ENCODE results near the gene PLD1.

PLD1 gene

GRCh38 chr3:171813897-171814460 lies 3.7 kb upstream of the PLD1 start:
- Mint-ChIP-seq H3K36me3 (ENCODE audit: low read depth) (no peaks in the 10 kb centered on the region), H3K27me3 (peaks cover 52% of the 10 kb centered on the region), H3K27ac (peak overlapping the region; percentile 59), H3K4me1 (ENCODE audit: low read depth) (peaks cover 28% of the 10 kb centered on the region), H3K9me3 (no peaks in the 10 kb centered on the region), H3K4me3 (peak overlapping the region; percentile 9)

DNA sequence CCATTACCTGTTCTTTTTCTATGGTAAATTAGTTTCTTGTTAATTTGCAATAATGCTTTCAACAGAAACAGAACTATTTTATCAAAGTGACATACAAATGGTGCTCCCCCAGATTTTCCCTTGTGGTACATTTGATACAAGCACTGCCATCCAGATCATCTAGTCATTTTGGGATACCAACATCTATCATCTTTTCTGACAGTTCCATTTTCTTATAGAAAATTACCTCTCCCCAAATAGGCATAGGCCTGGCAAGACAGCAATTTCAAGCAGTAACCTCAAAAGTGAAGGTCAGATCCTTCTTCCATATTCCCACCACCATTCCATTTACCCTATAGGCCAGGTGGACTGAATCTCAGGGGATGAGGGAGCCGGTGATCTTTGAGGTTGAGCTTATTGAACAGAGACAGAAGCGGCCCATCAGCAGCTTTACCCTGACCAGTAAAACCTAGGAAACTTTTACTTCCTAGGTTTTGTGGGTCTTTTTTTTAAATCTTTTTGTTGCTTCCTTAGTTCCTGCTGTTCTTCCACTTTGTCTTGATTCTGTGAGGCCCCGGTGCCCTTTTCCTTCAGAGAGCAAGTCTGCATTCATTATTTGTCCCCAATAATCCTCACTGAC lies 3.1 kb upstream of the PLD1 start:
- H3K4me1 Mint-ChIP-seq (ENCODE audit: low read depth) = peaks cover 28% of the 10 kb centered on the region
- no peaks in the 10 kb centered on the region for H3K36me3 Mint-ChIP-seq (ENCODE audit: low read depth)
- H3K27ac Mint-ChIP-seq = peak overlapping the region; percentile 59
- no peaks in the 10 kb centered on the region for H3K9me3 Mint-ChIP-seq
- no peak overlapping the region for H3K4me3 Mint-ChIP-seq
- H3K27me3 Mint-ChIP-seq = peaks cover 52% of the 10 kb centered on the region

- Mint-ChIP-seq H3K9me3 (no peaks in the 10 kb centered on the region), H3K36me3 (ENCODE audit: low read depth) (no peaks in the 10 kb centered on the region), H3K4me1 (ENCODE audit: low read depth) (peaks cover 29% of the 10 kb centered on the region), H3K27ac (no peak overlapping the region), H3K27me3 (peaks cover 54% of the 10 kb centered on the region), H3K4me3 (no peak overlapping the region)
Measured at GRCh38 chr3:171812811-171813210, 2.5 kb upstream of the PLD1 start.

DNA sequence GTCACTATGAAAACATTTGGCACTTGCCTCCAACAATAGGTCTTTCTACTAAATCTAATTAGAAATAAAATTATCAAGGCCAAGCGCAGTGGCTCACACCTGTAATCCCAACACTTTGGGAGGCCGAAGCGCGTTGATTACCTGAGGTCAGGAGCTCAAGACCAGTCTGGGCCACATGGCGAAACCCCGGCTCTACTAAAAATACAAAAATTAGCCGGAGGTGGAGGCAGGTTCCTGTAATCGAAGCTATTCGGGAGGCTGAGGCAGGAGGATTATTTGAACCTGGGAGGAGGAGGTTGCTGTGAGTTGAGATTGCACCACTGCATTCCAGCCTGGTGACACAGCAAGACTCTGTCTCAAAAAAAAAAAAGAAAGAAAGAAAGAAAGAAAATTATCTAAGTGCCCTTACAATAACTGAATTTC lies 1.6 kb upstream of the PLD1 start:
- Mint-ChIP-seq H3K4me1 (ENCODE audit: low read depth) (peaks cover 31% of the 10 kb centered on the region), H3K36me3 (ENCODE audit: low read depth) (no peaks in the 10 kb centered on the region), H3K27ac (no peak overlapping the region), H3K9me3 (no peaks in the 10 kb centered on the region), H3K4me3 (no peak overlapping the region), H3K27me3 (peaks cover 61% of the 10 kb centered on the region)

- H3K27me3 Mint-ChIP-seq = peaks cover 56% of the 10 kb centered on the region
- H3K4me3 Mint-ChIP-seq = no peak overlapping the region
- no peaks in the 10 kb centered on the region for H3K36me3 Mint-ChIP-seq (ENCODE audit: low read depth)
- H3K9me3 Mint-ChIP-seq = no peaks in the 10 kb centered on the region
- peaks cover 31% of the 10 kb centered on the region for H3K4me1 Mint-ChIP-seq (ENCODE audit: low read depth)
- no peak overlapping the region for H3K27ac Mint-ChIP-seq
Measured at GRCh38 chr3:171811295-171811912, 1.1 kb upstream of the PLD1 start.

GRCh38 chr3:171810629-171811294 lies 479 bp upstream of the PLD1 start:
- Mint-ChIP-seq H3K9me3 (no peaks in the 10 kb centered on the region), H3K27me3 (peaks cover 50% of the 10 kb centered on the region), H3K27ac (no peak overlapping the region), H3K4me1 (ENCODE audit: low read depth) (peaks cover 31% of the 10 kb centered on the region), H3K36me3 (ENCODE audit: low read depth) (no peaks in the 10 kb centered on the region), H3K4me3 (peak overlapping the region; percentile 74)

DNA sequence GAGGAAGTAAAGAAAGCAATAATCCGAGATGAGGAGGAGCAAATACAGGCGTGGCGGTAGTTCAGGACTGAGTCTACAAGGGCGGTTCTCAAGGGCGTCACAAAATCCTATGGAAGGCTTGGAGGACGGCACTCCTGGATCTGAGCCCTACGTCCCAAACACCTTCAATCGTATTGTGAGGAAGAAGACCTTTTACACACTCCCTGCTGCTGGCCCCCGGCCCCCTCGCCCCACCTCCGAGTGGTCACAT lies 747 bp downstream of the PLD1 start:
- H3K27ac Mint-ChIP-seq = peak overlapping the region; percentile 36
- peak overlapping the region; percentile 81 for H3K4me3 Mint-ChIP-seq
- no peaks in the 10 kb centered on the region for H3K36me3 Mint-ChIP-seq (ENCODE audit: low read depth)
- peaks cover 51% of the 10 kb centered on the region for H3K27me3 Mint-ChIP-seq
- no peaks in the 10 kb centered on the region for H3K9me3 Mint-ChIP-seq
- H3K4me1 Mint-ChIP-seq (ENCODE audit: low read depth) = peaks cover 29% of the 10 kb centered on the region

- no peak overlapping the region for H3K27ac Mint-ChIP-seq
- H3K4me1 Mint-ChIP-seq (ENCODE audit: low read depth) = peaks cover 14% of the 10 kb centered on the region
- H3K4me3 Mint-ChIP-seq = no peak overlapping the region
- no peaks in the 10 kb centered on the region for H3K36me3 Mint-ChIP-seq (ENCODE audit: low read depth)
- H3K9me3 Mint-ChIP-seq = no peaks in the 10 kb centered on the region
- peaks cover 45% of the 10 kb centered on the region for H3K27me3 Mint-ChIP-seq
Measured at GRCh38 chr3:171807806-171808205, 2.5 kb downstream of the PLD1 start.

GRCh38 chr3:171807129-171807675 lies 3.1 kb downstream of the PLD1 start:
- no peak overlapping the region for H3K27ac Mint-ChIP-seq
- no peaks in the 10 kb centered on the region for H3K36me3 Mint-ChIP-seq (ENCODE audit: low read depth)
- H3K27me3 Mint-ChIP-seq = peaks cover 41% of the 10 kb centered on the region

GRCh38 chr3:171806200-171807128 lies 3.8 kb downstream of the PLD1 start:
- Mint-ChIP-seq H3K27ac (no peak overlapping the region), H3K36me3 (ENCODE audit: low read depth) (no peaks in the 10 kb centered on the region)

More at GRCh38 chr3:171807129-171807675, 3.1 kb downstream of the PLD1 start:
- Mint-ChIP-seq H3K4me1 (ENCODE audit: low read depth) (peaks cover 14% of the 10 kb centered on the region), H3K4me3 (no peak overlapping the region), H3K9me3 (no peaks in the 10 kb centered on the region)

GRCh38 chr3:171805687-171806086 lies 4.6 kb downstream of the PLD1 start:
- peaks cover 33% of the 10 kb centered on the region for H3K27me3 Mint-ChIP-seq
- no peak overlapping the region for H3K27ac Mint-ChIP-seq
- H3K36me3 Mint-ChIP-seq (ENCODE audit: low read depth) = no peaks in the 10 kb centered on the region
- H3K9me3 Mint-ChIP-seq = no peaks in the 10 kb centered on the region
- peaks cover 14% of the 10 kb centered on the region for H3K4me1 Mint-ChIP-seq (ENCODE audit: low read depth)
- H3K4me3 Mint-ChIP-seq = no peak overlapping the region

More at GRCh38 chr3:171806200-171807128, 3.8 kb downstream of the PLD1 start:
- Mint-ChIP-seq H3K27me3 (peaks cover 41% of the 10 kb centered on the region), H3K4me3 (no peak overlapping the region), H3K9me3 (no peaks in the 10 kb centered on the region), H3K4me1 (ENCODE audit: low read depth) (peaks cover 14% of the 10 kb centered on the region)

DNA sequence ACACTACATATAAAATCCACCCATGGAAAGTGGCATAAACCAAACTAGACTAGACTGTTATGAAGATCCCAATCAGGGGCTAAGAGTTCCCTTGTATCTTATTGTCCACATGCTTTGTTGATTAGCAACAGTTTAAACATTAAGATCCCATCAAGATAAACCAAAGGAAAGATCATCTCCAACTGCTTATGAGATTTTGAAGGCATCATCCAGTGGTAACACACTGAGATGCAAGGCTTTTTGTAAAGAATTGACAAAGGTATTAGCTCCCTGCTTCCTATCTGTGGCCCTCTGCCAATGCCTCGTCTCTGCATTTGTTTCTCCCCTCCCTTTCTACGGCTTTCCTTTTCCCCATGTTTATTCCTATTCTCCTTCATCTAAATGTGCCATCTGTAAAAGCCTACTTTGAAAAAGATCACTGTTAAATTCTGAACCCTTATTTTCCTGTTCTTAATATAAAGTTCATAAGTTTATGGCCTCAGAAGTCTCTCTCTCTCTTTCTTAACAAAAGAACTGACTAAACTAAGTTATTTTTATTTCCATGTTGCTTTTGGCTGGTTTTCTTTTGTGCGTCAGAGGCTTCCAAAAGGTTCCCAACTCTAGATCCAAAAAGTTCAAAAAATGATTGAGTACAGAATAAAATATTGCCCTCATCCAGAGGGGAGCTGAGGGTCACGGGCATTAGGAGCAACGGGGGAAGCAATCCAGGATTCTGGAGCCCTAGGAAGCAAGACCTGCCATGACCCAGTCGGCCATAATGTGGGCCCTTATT lies 5.5 kb downstream of the PLD1 start:
- Mint-ChIP-seq H3K9me3 (no peaks in the 10 kb centered on the region), H3K27ac (no peak overlapping the region), H3K4me3 (no peak overlapping the region), H3K27me3 (peaks cover 28% of the 10 kb centered on the region), H3K36me3 (ENCODE audit: low read depth) (no peaks in the 10 kb centered on the region), H3K4me1 (ENCODE audit: low read depth) (peaks cover 11% of the 10 kb centered on the region)

DNA sequence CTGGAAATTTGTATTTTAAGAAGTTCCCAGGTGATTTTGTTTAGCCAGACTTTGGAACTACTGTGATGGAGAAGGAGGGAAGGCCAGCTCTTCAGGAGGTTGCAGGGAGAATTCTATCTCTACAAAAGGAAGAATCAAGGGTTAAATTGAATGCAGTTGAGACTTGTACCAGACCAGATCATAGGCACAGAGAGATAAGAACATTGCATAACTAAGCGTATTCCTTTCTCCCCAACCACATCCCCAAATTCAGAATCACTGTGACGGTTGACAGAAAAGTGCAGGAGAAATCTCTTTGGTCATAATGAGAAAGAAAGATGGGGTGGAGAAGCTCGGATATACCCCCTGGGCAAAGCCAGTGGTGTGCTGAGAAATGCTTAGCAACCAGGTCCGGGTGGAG lies 7.2 kb downstream of the PLD1 start:
- H3K4me1 Mint-ChIP-seq (ENCODE audit: low read depth) = peaks cover 3% of the 10 kb centered on the region
- no peaks in the 10 kb centered on the region for H3K36me3 Mint-ChIP-seq (ENCODE audit: low read depth)
- H3K27me3 Mint-ChIP-seq = peaks cover 18% of the 10 kb centered on the region
- H3K4me3 Mint-ChIP-seq = no peak overlapping the region
- no peak overlapping the region for H3K27ac Mint-ChIP-seq
- no peaks in the 10 kb centered on the region for H3K9me3 Mint-ChIP-seq

GRCh38 chr3:171802590-171802956 lies 7.7 kb downstream of the PLD1 start:
- H3K27me3 Mint-ChIP-seq = peaks cover 14% of the 10 kb centered on the region
- H3K4me3 Mint-ChIP-seq = no peak overlapping the region
- no peak overlapping the region for H3K27ac Mint-ChIP-seq
- H3K36me3 Mint-ChIP-seq (ENCODE audit: low read depth) = no peaks in the 10 kb centered on the region
- no peaks in the 10 kb centered on the region for H3K9me3 Mint-ChIP-seq
- H3K4me1 Mint-ChIP-seq (ENCODE audit: low read depth) = no peaks in the 10 kb centered on the region

Measured in stimulated activated naive CD8-positive, alpha-beta T cell treated with anti-CD3 and anti-CD28 coated beads, Interleukin-15, Interleukin-2, amounts not matched to agents 100 ng/mL and 50 ng/mL, for 24 hours (primary cell).